HL-60 (cell line): ENCODE measurements around the gene EXD1.

Experiments used
- GABPA ChIP-seq: IDR thresholded peaks from 2 replicates; pipeline ENCODE4 v1.6.1; 2012; ENCODE audit warnings: low read depth
- POLR2AphosphoS5 ChIP-seq: IDR thresholded peaks from 2 replicates; pipeline ENCODE4 v1.6.1; 2012; ENCODE audit warnings: low read depth
- TF ChIP-seq, protein P1 (sequence below): IDR thresholded peaks from one replicate; pipeline ENCODE4 v1.5.1; 2011; ENCODE audit warnings: low read length, control low read depth, inconsistent platforms; ENCODE audit not compliant: insufficient read depth
- TF ChIP-seq, protein P2 (sequence below): IDR thresholded peaks from 2 replicates; pipeline ENCODE4 v1.6.1; 2012; ENCODE audit warnings: low read depth; ENCODE audit not compliant: insufficient replicate concordance

DNA sequence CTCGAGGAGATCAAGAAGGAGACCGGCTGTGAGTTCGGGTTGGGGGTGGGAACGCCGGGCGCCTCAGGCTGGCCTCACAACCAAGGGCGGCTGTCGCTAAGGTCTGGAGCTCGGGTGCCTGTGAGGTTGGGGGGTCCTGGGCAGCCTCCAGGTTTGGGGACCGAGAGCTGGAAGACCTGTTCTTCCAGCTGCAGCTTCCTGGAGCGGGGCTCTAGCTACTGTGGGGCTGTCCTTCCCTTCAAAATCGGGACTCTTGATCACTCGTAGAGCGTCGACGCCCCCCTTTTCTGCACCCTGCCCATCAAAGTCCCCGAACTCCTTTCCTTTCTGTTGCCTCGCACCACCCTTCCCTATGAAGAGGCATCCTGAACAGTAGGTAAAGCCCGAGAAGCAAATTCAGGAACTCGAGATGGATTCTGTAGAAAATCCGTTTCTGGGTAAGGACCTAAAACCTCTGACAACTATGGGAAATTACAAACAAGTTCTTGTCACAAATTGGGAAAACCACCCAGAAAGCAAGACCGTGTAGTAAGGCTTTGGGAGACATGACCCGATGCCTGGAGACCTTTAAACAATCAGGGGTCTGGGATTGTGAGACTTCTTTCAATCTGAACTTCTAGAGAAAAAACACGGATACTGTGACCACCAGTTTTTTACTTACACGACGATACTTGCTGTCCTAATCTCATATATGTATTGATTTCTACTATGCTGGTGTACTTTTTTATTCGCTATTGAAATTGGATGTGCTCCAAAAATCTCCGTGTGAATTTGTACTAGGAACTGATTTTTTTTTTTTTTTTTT lies 1.1 kb upstream of the EXD1 start:
- TF ChIP-seq, protein P1, sequence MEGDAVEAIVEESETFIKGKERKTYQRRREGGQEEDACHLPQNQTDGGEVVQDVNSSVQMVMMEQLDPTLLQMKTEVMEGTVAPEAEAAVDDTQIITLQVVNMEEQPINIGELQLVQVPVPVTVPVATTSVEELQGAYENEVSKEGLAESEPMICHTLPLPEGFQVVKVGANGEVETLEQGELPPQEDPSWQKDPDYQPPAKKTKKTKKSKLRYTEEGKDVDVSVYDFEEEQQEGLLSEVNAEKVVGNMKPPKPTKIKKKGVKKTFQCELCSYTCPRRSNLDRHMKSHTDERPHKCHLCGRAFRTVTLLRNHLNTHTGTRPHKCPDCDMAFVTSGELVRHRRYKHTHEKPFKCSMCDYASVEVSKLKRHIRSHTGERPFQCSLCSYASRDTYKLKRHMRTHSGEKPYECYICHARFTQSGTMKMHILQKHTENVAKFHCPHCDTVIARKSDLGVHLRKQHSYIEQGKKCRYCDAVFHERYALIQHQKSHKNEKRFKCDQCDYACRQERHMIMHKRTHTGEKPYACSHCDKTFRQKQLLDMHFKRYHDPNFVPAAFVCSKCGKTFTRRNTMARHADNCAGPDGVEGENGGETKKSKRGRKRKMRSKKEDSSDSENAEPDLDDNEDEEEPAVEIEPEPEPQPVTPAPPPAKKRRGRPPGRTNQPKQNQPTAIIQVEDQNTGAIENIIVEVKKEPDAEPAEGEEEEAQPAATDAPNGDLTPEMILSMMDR, result no peak
- TF ChIP-seq POLR2AphosphoS5 (no peak), GABPA (no peak)
- TF ChIP-seq, protein P2, sequence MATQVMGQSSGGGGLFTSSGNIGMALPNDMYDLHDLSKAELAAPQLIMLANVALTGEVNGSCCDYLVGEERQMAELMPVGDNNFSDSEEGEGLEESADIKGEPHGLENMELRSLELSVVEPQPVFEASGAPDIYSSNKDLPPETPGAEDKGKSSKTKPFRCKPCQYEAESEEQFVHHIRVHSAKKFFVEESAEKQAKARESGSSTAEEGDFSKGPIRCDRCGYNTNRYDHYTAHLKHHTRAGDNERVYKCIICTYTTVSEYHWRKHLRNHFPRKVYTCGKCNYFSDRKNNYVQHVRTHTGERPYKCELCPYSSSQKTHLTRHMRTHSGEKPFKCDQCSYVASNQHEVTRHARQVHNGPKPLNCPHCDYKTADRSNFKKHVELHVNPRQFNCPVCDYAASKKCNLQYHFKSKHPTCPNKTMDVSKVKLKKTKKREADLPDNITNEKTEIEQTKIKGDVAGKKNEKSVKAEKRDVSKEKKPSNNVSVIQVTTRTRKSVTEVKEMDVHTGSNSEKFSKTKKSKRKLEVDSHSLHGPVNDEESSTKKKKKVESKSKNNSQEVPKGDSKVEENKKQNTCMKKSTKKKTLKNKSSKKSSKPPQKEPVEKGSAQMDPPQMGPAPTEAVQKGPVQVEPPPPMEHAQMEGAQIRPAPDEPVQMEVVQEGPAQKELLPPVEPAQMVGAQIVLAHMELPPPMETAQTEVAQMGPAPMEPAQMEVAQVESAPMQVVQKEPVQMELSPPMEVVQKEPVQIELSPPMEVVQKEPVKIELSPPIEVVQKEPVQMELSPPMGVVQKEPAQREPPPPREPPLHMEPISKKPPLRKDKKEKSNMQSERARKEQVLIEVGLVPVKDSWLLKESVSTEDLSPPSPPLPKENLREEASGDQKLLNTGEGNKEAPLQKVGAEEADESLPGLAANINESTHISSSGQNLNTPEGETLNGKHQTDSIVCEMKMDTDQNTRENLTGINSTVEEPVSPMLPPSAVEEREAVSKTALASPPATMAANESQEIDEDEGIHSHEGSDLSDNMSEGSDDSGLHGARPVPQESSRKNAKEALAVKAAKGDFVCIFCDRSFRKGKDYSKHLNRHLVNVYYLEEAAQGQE, result no peak
